GM18511 (cell line): ENCODE results near the gene NKG7.
"Not testable (repeated sequence)": the region's sequence is repeated elsewhere in the genome, so short reads cannot be mapped to it uniquely, and the experiment has no call there.

Experiments
- ATAC-seq: cut with Tn5 transposase; IDR thresholded peaks from one replicate; pipeline ENCODE4 v1.9.1; 2021; ENCODE audit warnings: mild to moderate bottlenecking, moderate library complexity; ENCODE audit not compliant: unreplicated experiment

NKG7 gene

GRCh38 chr19:51372649-51373504, at the start of gene NKG7:
Gene NKG7 (minus strand): TSS chr19:51372654. CDS start chr19:51372535, 119 bp downstream.
- ATAC-seq, result peak; percentile 60

- ATAC-seq, result no peak
Measured at GRCh38 chr19:51422053-51422448, 49.6 kb upstream of the NKG7 start.

GRCh38 chr19:51421229-51422052, 49.0 kb upstream of the NKG7 start:
- no peak for ATAC-seq

GRCh38 chr19:51420511-51420910, 48.1 kb upstream of the NKG7 start:
- ATAC-seq, result not testable (repeated sequence)

- no peak for ATAC-seq
Measured at GRCh38 chr19:51418707-51419106, 46.3 kb upstream of the NKG7 start.

GRCh38 chr19:51417810-51418157, 45.3 kb upstream of the NKG7 start:
- ATAC-seq, result peak; percentile 52

- peak; percentile 83 for ATAC-seq
Measured at GRCh38 chr19:51417107-51417809, 44.8 kb upstream of the NKG7 start, which contains the start of gene SIGLEC10. Gene SIGLEC10 (minus strand): TSS chr19:51417642. CDS start chr19:51417581, 61 bp downstream.

GRCh38 chr19:51416422-51416821, 44.0 kb upstream of the NKG7 start:
- not testable (repeated sequence) for ATAC-seq

- ATAC-seq, result no peak
Measured at GRCh38 chr19:51415187-51415586, 42.7 kb upstream of the NKG7 start.

- no peak for ATAC-seq
Measured at GRCh38 chr19:51410950-51411748, 38.7 kb upstream of the NKG7 start.

GRCh38 chr19:51407511-51408131, 35.2 kb upstream of the NKG7 start:
- no peak for ATAC-seq

GRCh38 chr19:51402117-51402516, 29.7 kb upstream of the NKG7 start:
- no peak for ATAC-seq

GRCh38 chr19:51399936-51400335, 27.5 kb upstream of the NKG7 start:
- not testable (repeated sequence) for ATAC-seq

GRCh38 chr19:51399231-51399630, 26.8 kb upstream of the NKG7 start:
- ATAC-seq, result no peak

- ATAC-seq, result no peak
Measured at GRCh38 chr19:51398096-51398704, 25.7 kb upstream of the NKG7 start.

- not testable (repeated sequence) for ATAC-seq
Measured at GRCh38 chr19:51397453-51397852, 25.0 kb upstream of the NKG7 start.

GRCh38 chr19:51396175-51396574, 23.7 kb upstream of the NKG7 start:
- no peak for ATAC-seq

GRCh38 chr19:51394050-51394836, 21.8 kb upstream of the NKG7 start:
- ATAC-seq, result peak; percentile 87

- no peak for ATAC-seq
Measured at GRCh38 chr19:51392701-51393100, 20.2 kb upstream of the NKG7 start.
